Activated CD4-positive, alpha-beta T cell treated with anti-CD3 and anti-CD28 coated beads for 36 hours (primary cell): Measurements from ENCODE around the gene SRRM2. TPM values are rescaled to one million over a fixed set of nuclear protein-coding genes. Genes with fewer than 3 reads are reported as not detected.

Source experiments
- ATAC-seq: fragments of 200-7000 bp; cut with Tn5 transposase; one replicate; pipeline ENCODE4 v1.10.0; 2021; ENCODE audit warnings: mild to moderate bottlenecking, moderate library complexity
- CTCF ChIA-PET: fragments of 350-600 bp; sonication (Branson Sonifier 250); formaldehyde crosslinking; loops from one replicate; lab custom pipeline; 2021; ENCODE audit warnings: antibody characterized with exemption; lab: Charles Lee
- POLR2A ChIA-PET: fragments of 350-600 bp; sonication (Branson Sonifier 250); formaldehyde crosslinking; loops from one replicate; lab custom pipeline; 2021; ENCODE audit warnings: antibody characterized with exemption, inconsistent platforms; lab: Charles Lee
- DNase-seq: peaks from one replicate; pipeline ENCODE4 v3.0.0-alpha.2; 2020
- H3K27ac Mint-ChIP-seq: one replicate; pipeline ENCODE4 v1.8.0; 2021; ENCODE audit warnings: mixed read lengths
- H3K27me3 Mint-ChIP-seq: one replicate; pipeline ENCODE4 v1.8.0; 2021; ENCODE audit warnings: mixed read lengths
- H3K36me3 Mint-ChIP-seq: one replicate; pipeline ENCODE4 v1.8.0; 2021; ENCODE audit warnings: low read depth, mixed read lengths
- H3K4me1 Mint-ChIP-seq: one replicate; pipeline ENCODE4 v1.8.0; 2021; ENCODE audit warnings: mixed read lengths
- H3K4me3 Mint-ChIP-seq: one replicate; pipeline ENCODE4 v1.8.0; 2021; ENCODE audit warnings: mild to moderate bottlenecking, moderate library complexity, mixed read lengths
- H3K9me3 Mint-ChIP-seq: one replicate; pipeline ENCODE4 v1.8.0; 2021; ENCODE audit warnings: low read depth, mixed read lengths
- intact Hi-C, 2 experiments: fragments of 100-400 bp; cut with DNase I in 1 of 2; cut with micrococcal nuclease in 1 of 2; formaldehyde crosslinking; loops; one replicate each; pipeline versions ENCODE4 v1.14.2 to v1.15.1; 2022 to 2024; cut with DNase I, micrococcal nuclease
- total RNA-seq, 2 experiments: library from RNA; stranded (reverse); gene quantifications; one replicate each; pipeline ENCODE4 v1.2.3, GENCODE V29; 2021

SRRM2 gene
- total RNA-seq, 2 experiments from 2014 or later = 517 to 598 TPM

- Mint-ChIP-seq H3K27me3 (peaks cover 12% of the 10 kb centered on the region), H3K36me3 (no peaks in the 10 kb centered on the region), H3K4me3 (no peak overlapping the region), H3K27ac (no peak overlapping the region), H3K4me1 (peaks cover 3% of the 10 kb centered on the region), H3K9me3 (no peaks in the 10 kb centered on the region)
- ChIA-PET CTCF (interaction anchor here (0.7 kb wide), 2 partner anchors 20 to 266 kb away, joined by 3 read pairs; no protein-coding TSS in a partner anchor), POLR2A (no interaction called here)
- intact Hi-C loops = no loop called here
- ATAC-seq (no peak), DNase-seq (no peak)
Measured at GRCh38 chr16:2790631-2791030, 38.2 kb downstream of the SRRM2 start.

- peaks cover 12% of the 10 kb centered on the region for H3K27me3 Mint-ChIP-seq
- intact Hi-C loops = no loop called here
- POLR2A ChIA-PET = no interaction called here
- no peaks in the 10 kb centered on the region for H3K36me3 Mint-ChIP-seq
- no peak for ATAC-seq
- H3K4me3 Mint-ChIP-seq = no peak overlapping the region
- H3K9me3 Mint-ChIP-seq = no peaks in the 10 kb centered on the region
- CTCF ChIA-PET = interaction anchor here (0.7 kb wide), 2 partner anchors 19 to 265 kb away, joined by 3 read pairs; no protein-coding TSS in a partner anchor
- peaks cover under 1% of the 10 kb centered on the region for H3K4me1 Mint-ChIP-seq
- no peak for DNase-seq
- no peak overlapping the region for H3K27ac Mint-ChIP-seq
Measured at GRCh38 chr16:2791174-2791573, 38.7 kb downstream of the SRRM2 start.

- intact Hi-C loops = no loop called here
- H3K27ac Mint-ChIP-seq = no peak overlapping the region
- ChIA-PET CTCF (interaction anchor here (1.0 kb wide), 1 partner anchor 18 kb away, joined by 3 read pairs; no protein-coding TSS in a partner anchor), POLR2A (no interaction called here)
- DNase-seq (no peak), ATAC-seq (no peak)
- peaks cover 12% of the 10 kb centered on the region for H3K27me3 Mint-ChIP-seq
- no peaks in the 10 kb centered on the region for H3K9me3 Mint-ChIP-seq
- no peak overlapping the region for H3K4me3 Mint-ChIP-seq
- H3K4me1 Mint-ChIP-seq = no peaks in the 10 kb centered on the region
- H3K36me3 Mint-ChIP-seq = no peaks in the 10 kb centered on the region
Measured at GRCh38 chr16:2792940-2793339, 40.5 kb downstream of the SRRM2 start.

- intact Hi-C loops = no loop called here
- no peaks in the 10 kb centered on the region for H3K4me1 Mint-ChIP-seq
- ChIA-PET POLR2A (no interaction called here), CTCF (interaction anchor here (0.6 kb wide), 1 partner anchor 68 kb away, joined by 3 read pairs; no protein-coding TSS in a partner anchor)
- H3K36me3 Mint-ChIP-seq = no peaks in the 10 kb centered on the region
- no peak overlapping the region for H3K27ac Mint-ChIP-seq
- no peak for DNase-seq
- ATAC-seq = no peak
- no peaks in the 10 kb centered on the region for H3K9me3 Mint-ChIP-seq
- peaks cover 10% of the 10 kb centered on the region for H3K27me3 Mint-ChIP-seq
- no peak overlapping the region for H3K4me3 Mint-ChIP-seq
Measured at GRCh38 chr16:2795395-2796143, 43.1 kb downstream of the SRRM2 start.

- DNase-seq = no peak
- Mint-ChIP-seq H3K4me3 (no peak overlapping the region), H3K27me3 (peaks cover 4% of the 10 kb centered on the region), H3K27ac (no peak overlapping the region), H3K4me1 (no peaks in the 10 kb centered on the region), H3K9me3 (peaks cover 5% of the 10 kb centered on the region), H3K36me3 (no peaks in the 10 kb centered on the region)
- POLR2A ChIA-PET = no interaction called here
- no peak for ATAC-seq
- CTCF ChIA-PET = no interaction called here
- intact Hi-C loops = no loop called here
Measured at GRCh38 chr16:2798723-2799204, 46.3 kb downstream of the SRRM2 start.

GRCh38 chr16:2799205-2799858 is 46.9 kb downstream of the SRRM2 start:
- Mint-ChIP-seq H3K27ac (no peak overlapping the region), H3K4me1 (no peaks in the 10 kb centered on the region), H3K9me3 (peaks cover 10% of the 10 kb centered on the region), H3K36me3 (no peaks in the 10 kb centered on the region), H3K4me3 (no peak overlapping the region), H3K27me3 (peaks cover 3% of the 10 kb centered on the region)
- DNase-seq (no peak), ATAC-seq (no peak)
- POLR2A ChIA-PET = no interaction called here
- CTCF ChIA-PET = no interaction called here
- intact Hi-C loops = no loop called here

- Mint-ChIP-seq H3K27ac (no peak overlapping the region), H3K36me3 (no peaks in the 10 kb centered on the region), H3K4me3 (no peak overlapping the region), H3K27me3 (peaks cover 3% of the 10 kb centered on the region), H3K4me1 (no peaks in the 10 kb centered on the region), H3K9me3 (peaks cover 11% of the 10 kb centered on the region)
- CTCF ChIA-PET = no interaction called here
- ATAC-seq (no peak), DNase-seq (no peak)
- intact Hi-C loops = no loop called here
- POLR2A ChIA-PET = no interaction called here
Measured at GRCh38 chr16:2799859-2800226, 47.4 kb downstream of the SRRM2 start.

GRCh38 chr16:2803545-2804195 is 51.2 kb downstream of the SRRM2 start:
- Mint-ChIP-seq H3K36me3 (no peaks in the 10 kb centered on the region), H3K27ac (no peak overlapping the region), H3K4me1 (no peaks in the 10 kb centered on the region), H3K4me3 (no peak overlapping the region), H3K27me3 (peaks cover 3% of the 10 kb centered on the region), H3K9me3 (peaks cover 11% of the 10 kb centered on the region)
- intact Hi-C loops = no loop called here
- ChIA-PET POLR2A (no interaction called here), CTCF (interaction anchor here (0.7 kb wide), 1 partner anchor 35 kb away, joined by 3 read pairs; no protein-coding TSS in a partner anchor)
- ATAC-seq = no peak
- no peak for DNase-seq

GRCh38 chr16:2804728-2805127 is 52.3 kb downstream of the SRRM2 start:
- Mint-ChIP-seq H3K36me3 (no peaks in the 10 kb centered on the region), H3K27me3 (peaks cover 6% of the 10 kb centered on the region), H3K4me3 (no peak overlapping the region), H3K27ac (no peak overlapping the region), H3K4me1 (no peaks in the 10 kb centered on the region), H3K9me3 (peaks cover 11% of the 10 kb centered on the region)
- DNase-seq = no peak
- ChIA-PET CTCF (interaction anchor here (0.7 kb wide), 1 partner anchor 37 kb away, joined by 3 read pairs; no protein-coding TSS in a partner anchor), POLR2A (no interaction called here)
- intact Hi-C loops = no loop called here
- ATAC-seq = no peak

GRCh38 chr16:2806286-2806685 is 53.8 kb downstream of the SRRM2 start:
- H3K27ac Mint-ChIP-seq = no peak overlapping the region
- ChIA-PET POLR2A (no interaction called here), CTCF (no interaction called here)
- H3K4me3 Mint-ChIP-seq = no peak overlapping the region
- H3K36me3 Mint-ChIP-seq = no peaks in the 10 kb centered on the region
- no peak for DNase-seq
- H3K4me1 Mint-ChIP-seq = no peaks in the 10 kb centered on the region
- intact Hi-C loops = no loop called here
- peaks cover 11% of the 10 kb centered on the region for H3K9me3 Mint-ChIP-seq
- peaks cover 6% of the 10 kb centered on the region for H3K27me3 Mint-ChIP-seq
- no peak for ATAC-seq

- CTCF ChIA-PET = no interaction called here
Measured at GRCh38 chr16:2808181-2808580, 55.7 kb downstream of the SRRM2 start.

More at GRCh38 chr16:2808181-2808580, 55.7 kb downstream of the SRRM2 start:
- intact Hi-C loops = no loop called here
- DNase-seq = no peak
- Mint-ChIP-seq H3K27me3 (peaks cover 10% of the 10 kb centered on the region), H3K36me3 (no peaks in the 10 kb centered on the region), H3K4me3 (no peak overlapping the region), H3K27ac (no peak overlapping the region), H3K4me1 (no peaks in the 10 kb centered on the region), H3K9me3 (peaks cover 9% of the 10 kb centered on the region)
- ATAC-seq = no peak
- POLR2A ChIA-PET = no interaction called here
